HEK293 (cell line): ENCODE measurements around the gene BAIAP2.

Experiments
- CTCF ChIA-PET: fragments of 350-600 bp; formaldehyde crosslinking; extraction: SDS; loops from one replicate; lab custom pipeline; 2021; ENCODE audit warnings: antibody characterized with exemption; lab: Yijun Ruan, JAX
- POLR2A ChIA-PET: fragments of 300-600 bp; formaldehyde crosslinking; extraction: SDS; loops from one replicate; lab custom pipeline; 2020; ENCODE audit warnings: antibody characterized with exemption, inconsistent platforms; lab: Yijun Ruan, JAX
- H3K27ac ChIP-seq: fragments of 200-500 bp; sonication (Bioruptor generic); 2 replicates; pipeline ENCODE4 v1.5.1; 2014; ENCODE audit warnings: low read depth, low read length, control low read depth, inconsistent platforms; ENCODE audit errors: extremely low read depth
- H3K36me3 ChIP-seq, 2 experiments: fragments of 200-500 bp in 1 of 2; sonication (Bioruptor generic) in 1 of 2; 1 replicate in 1 of 2; 2 replicates in 1 of 2; pipeline ENCODE4 v1.5.1; 2014 to 2017; ENCODE audit warnings: inconsistent platforms in 2 of 2, low read length in 2 of 2; ENCODE audit not compliant: control insufficient read depth in 2 of 2, insufficient read depth in 1 of 2
- H3K4me1 ChIP-seq: fragments of 200-500 bp; sonication (Bioruptor generic); 2 replicates; pipeline ENCODE4 v1.5.1; 2014; ENCODE audit warnings: mild to moderate bottlenecking, low read length, inconsistent platforms; ENCODE audit not compliant: control insufficient read depth, insufficient read depth
- H3K4me3 ChIP-seq: 2 replicates; pipeline ENCODE4 v1.5.1; 2011; ENCODE audit warnings: low read depth, mild to moderate bottlenecking, control low read depth, low read length, moderate library complexity
- H3K9me3 ChIP-seq: fragments of 200-500 bp; sonication (Bioruptor generic); 2 replicates; pipeline ENCODE4 v1.5.1; 2014; ENCODE audit warnings: low read depth, low read length, inconsistent platforms; ENCODE audit not compliant: control insufficient read depth, insufficient read depth
- BCL11A ChIP-seq: fragments of 450-650 bp; formaldehyde crosslinking; IDR thresholded peaks from 2 replicates; pipeline ENCODE4 v1.5.1; 2016; ENCODE audit warnings: low read depth, missing biosample characterization, missing genetic modification characterization
- CTCF ChIP-seq: fragments of 450-650 bp; formaldehyde crosslinking; IDR thresholded peaks from 2 replicates; pipeline ENCODE4 v1.5.1; 2016; ENCODE audit warnings: missing biosample characterization, missing genetic modification characterization
- HOXC10 ChIP-seq: sonication (generic); formaldehyde crosslinking; IDR thresholded peaks from 2 replicates; pipeline ENCODE4 v1.8.1; 2023; ENCODE audit warnings: mild to moderate bottlenecking, missing genetic modification reagents
- KLF17 ChIP-seq: fragments of 450-650 bp; formaldehyde crosslinking; IDR thresholded peaks from 2 replicates; pipeline ENCODE4 v1.5.1; 2016; ENCODE audit warnings: missing biosample characterization, missing genetic modification characterization
- MEIS1 ChIP-seq: sonication (generic); formaldehyde crosslinking; IDR thresholded peaks from 2 replicates; pipeline ENCODE4 v1.8.1; 2022; ENCODE audit warnings: missing genetic modification reagents, mild to moderate bottlenecking, borderline replicate concordance
- OVOL3 ChIP-seq: fragments of 450-650 bp; formaldehyde crosslinking; IDR thresholded peaks from 2 replicates; pipeline ENCODE4 v1.5.1; 2016; ENCODE audit warnings: missing biosample characterization, missing genetic modification characterization
- YY2 ChIP-seq: fragments of 450-650 bp; formaldehyde crosslinking; IDR thresholded peaks from 2 replicates; pipeline ENCODE4 v1.5.1; 2016; ENCODE audit warnings: missing biosample characterization, missing genetic modification characterization
- ZBTB48 ChIP-seq: fragments of 450-650 bp; formaldehyde crosslinking; IDR thresholded peaks from 2 replicates; pipeline ENCODE4 v1.5.1; 2016; ENCODE audit warnings: missing biosample characterization, missing genetic modification characterization
- ZNF202 ChIP-seq: fragments of 450-650 bp; formaldehyde crosslinking; IDR thresholded peaks from 2 replicates; pipeline ENCODE4 v1.5.1; 2016; ENCODE audit warnings: missing biosample characterization, missing genetic modification characterization, borderline replicate concordance
- ZNF214 ChIP-seq: fragments of 450-650 bp; formaldehyde crosslinking; IDR thresholded peaks from 2 replicates; pipeline ENCODE4 v1.5.1; 2017; ENCODE audit warnings: missing biosample characterization, mild to moderate bottlenecking, missing genetic modification characterization, borderline replicate concordance
- ZNF221 ChIP-seq: fragments of 450-650 bp; formaldehyde crosslinking; IDR thresholded peaks from 2 replicates; pipeline ENCODE4 v1.5.1; 2017; ENCODE audit warnings: missing biosample characterization, missing genetic modification characterization, borderline replicate concordance
- ZNF280D ChIP-seq: fragments of 450-650 bp; formaldehyde crosslinking; IDR thresholded peaks from 2 replicates; pipeline ENCODE4 v1.5.1; 2016; ENCODE audit warnings: missing biosample characterization, missing genetic modification characterization
- ZNF302 ChIP-seq: fragments of 450-650 bp; formaldehyde crosslinking; IDR thresholded peaks from 2 replicates; pipeline ENCODE4 v1.5.1; 2016; ENCODE audit warnings: missing biosample characterization, missing genetic modification characterization, low read depth
- ZNF335 ChIP-seq: fragments of 450-650 bp; formaldehyde crosslinking; conservative IDR thresholded peaks from 2 replicates; pipeline ENCODE4 v1.5.1; 2016; ENCODE audit warnings: missing biosample characterization, missing genetic modification characterization
- ZNF350 ChIP-seq: fragments of 450-650 bp; formaldehyde crosslinking; IDR thresholded peaks from 2 replicates; pipeline ENCODE4 v1.5.0; 2017; ENCODE audit warnings: missing biosample characterization, mild to moderate bottlenecking, missing genetic modification characterization
- ZNF37A ChIP-seq: fragments of 450-650 bp; IDR thresholded peaks from 2 replicates; pipeline ENCODE4 v1.5.1; 2018; ENCODE audit warnings: missing biosample characterization, missing genetic modification characterization
- ZNF404 ChIP-seq: fragments of 450-650 bp; formaldehyde crosslinking; IDR thresholded peaks from 2 replicates; pipeline ENCODE4 v1.5.1; 2017; ENCODE audit warnings: missing biosample characterization, missing genetic modification characterization
- ZNF548 ChIP-seq: fragments of 450-650 bp; formaldehyde crosslinking; IDR thresholded peaks from 2 replicates; pipeline ENCODE4 v1.5.1; 2016; ENCODE audit warnings: missing biosample characterization, missing genetic modification characterization
- ZNF560 ChIP-seq: fragments of 450-650 bp; formaldehyde crosslinking; IDR thresholded peaks from 2 replicates; pipeline ENCODE4 v1.5.1; 2017; ENCODE audit warnings: missing biosample characterization, missing genetic modification characterization, borderline replicate concordance
- ZNF610 ChIP-seq: fragments of 450-650 bp; formaldehyde crosslinking; IDR thresholded peaks from 2 replicates; pipeline ENCODE4 v1.5.1; 2016; ENCODE audit warnings: missing biosample characterization, missing genetic modification characterization, borderline replicate concordance
- ZNF639 ChIP-seq: fragments of 450-650 bp; formaldehyde crosslinking; IDR thresholded peaks from 2 replicates; pipeline ENCODE4 v1.5.1; 2016; ENCODE audit warnings: missing biosample characterization, missing genetic modification characterization
- ZNF768 ChIP-seq: fragments of 450-650 bp; formaldehyde crosslinking; IDR thresholded peaks from 2 replicates; pipeline ENCODE4 v1.5.1; 2018; ENCODE audit warnings: missing biosample characterization, mild to moderate bottlenecking, missing genetic modification characterization

Gene BAIAP2

GRCh38 chr17:81025065-81025740 lies 9.7 kb upstream of the BAIAP2 start:
- H3K4me3 ChIP-seq: no peak overlapping the region
- H3K4me1 ChIP-seq: no peaks in the 10 kb centered on the region
- TF ChIP-seq HOXC10 (CRISPR knock-in tag): no peak
- no peak for TF ChIP-seq ZNF548
- no peak for TF ChIP-seq ZNF302 (tag by site-specific recombination)
- no peak for TF ChIP-seq ZNF639 (tag by site-specific recombination)
- TF ChIP-seq ZNF335 (tag by site-specific recombination): no peak
- TF ChIP-seq BCL11A (tag by site-specific recombination): no peak
- no peak for TF ChIP-seq ZNF280D (tag by site-specific recombination)
- TF ChIP-seq CTCF: no peak
- no peak for TF ChIP-seq ZNF350 (tag by site-specific recombination)
- TF ChIP-seq ZNF214 (tag by site-specific recombination): no peak
- POLR2A ChIA-PET: interaction anchor here (1.3 to 1.8 kb wide), 2 partner anchors 10 to 40 kb away, joined by 3 to 6 read pairs; partner anchors contain the start of gene BAIAP2
- H3K27ac ChIP-seq: no peak overlapping the region
- CTCF ChIA-PET: interaction anchor here (0.7 to 5.7 kb wide), 9 partner anchors 12 to 460 kb away, joined by 3 to 109 read pairs (median 4); no protein-coding TSS in a partner anchor
- H3K36me3 ChIP-seq: no peaks in the 10 kb centered on the region
- no peaks in the 10 kb centered on the region for H3K9me3 ChIP-seq

GRCh38 chr17:81025741-81026129 lies 9.2 kb upstream of the BAIAP2 start:
- Histone ChIP-seq H3K4me1 (no peaks in the 10 kb centered on the region), H3K36me3 (peaks cover 0 to under 1% of the 10 kb centered on the region in 2 experiments; a peak in 1 of 3 replicates), H3K9me3 (no peaks in the 10 kb centered on the region), H3K27ac (no peak overlapping the region), H3K4me3 (no peak overlapping the region)
- CTCF ChIA-PET: interaction anchor here (0.8 to 5.7 kb wide), 7 partner anchors 12 to 76 kb away, joined by 3 to 109 read pairs (median 5); no protein-coding TSS in a partner anchor
- POLR2A ChIA-PET: interaction anchor here (0.6 to 1.8 kb wide), 3 partner anchors 10 to 40 kb away, joined by 3 to 11 read pairs (median 6); partner anchors contain the start of gene BAIAP2
- no peak for TF ChIP-seq YY2 (tag by site-specific recombination)
- no peak for TF ChIP-seq ZNF768 (tag by site-specific recombination)
- no peak for TF ChIP-seq ZBTB48 (tag by site-specific recombination)
- no peak for TF ChIP-seq MEIS1
- TF ChIP-seq OVOL3: no peak
- no peak for TF ChIP-seq ZNF404 (tag by site-specific recombination)
- TF ChIP-seq ZNF560 (tag by site-specific recombination): no peak
- no peak for TF ChIP-seq ZNF221 (tag by site-specific recombination)
- TF ChIP-seq ZNF610 (tag by site-specific recombination): no peak
- no peak for TF ChIP-seq ZNF37A (tag by site-specific recombination)
- no peak for TF ChIP-seq KLF17
- no peak for TF ChIP-seq CTCF
- no peak for TF ChIP-seq ZNF202 (tag by site-specific recombination)
